BLaER1 treated with 17β-estradiol and CSF1 and Interleukin-3, amounts not matched to agents 10 nM and 100 nM (cell line): ENCODE results near the gene EXOSC10.
"Not testable (repeated sequence)": the region's sequence is repeated elsewhere in the genome, so short reads cannot be mapped to it uniquely, and the experiment has no call there.

Experiments
- H3K27ac ChIP-seq, 11 experiments: shearing (Covaris generic); formaldehyde crosslinking; 2 replicates each; pipeline ENCODE4 v1.8.1; 2022
- H3K27me3 ChIP-seq, 11 experiments: shearing (Covaris generic); formaldehyde crosslinking; 2 replicates each; pipeline ENCODE4 v1.8.1; 2022
- H3K36me3 ChIP-seq, 11 experiments: shearing (Covaris generic); formaldehyde crosslinking; 2 replicates each; pipeline ENCODE4 v1.8.1; 2022
- H3K4me1 ChIP-seq, 10 experiments: shearing (Covaris generic); formaldehyde crosslinking; 2 replicates each; pipeline ENCODE4 v1.8.1; 2022
- H3K4me2 ChIP-seq, 11 experiments: shearing (Covaris generic); formaldehyde crosslinking; 2 replicates each; pipeline ENCODE4 v1.8.1; 2022
- H3K4me3 ChIP-seq, 10 experiments: shearing (Covaris generic); formaldehyde crosslinking; 2 replicates each; pipeline ENCODE4 v1.8.1; 2022
- H3K9ac ChIP-seq, 11 experiments: shearing (Covaris generic); formaldehyde crosslinking; 2 replicates each; pipeline ENCODE4 v1.8.1; 2022
- H3K9me3 ChIP-seq, 11 experiments: shearing (Covaris generic); formaldehyde crosslinking; replicated peaks in 1 of 11; 2 replicates each; pipeline ENCODE4 v1.8.1; 2022
- H4K20me1 ChIP-seq, 11 experiments: shearing (Covaris generic); formaldehyde crosslinking; 2 replicates each; pipeline ENCODE4 v1.8.1; 2022
- Cebpa-rat ChIP-seq, 11 experiments: shearing (Covaris generic); IDR thresholded peaks; 2 replicates each; pipeline ENCODE4 v1.8.1; 2022

EXOSC10 gene

GRCh38 chr1:11124965-11125364, 25.3 kb upstream of the EXOSC10 start:
- Histone ChIP-seq H3K36me3 (peaks cover 98 to 100% (median 100%) of the 10 kb centered on the region in 11 experiments), H3K4me1 (no peaks in the 10 kb centered on the region), H3K27me3 (no peaks in the 10 kb centered on the region), H3K27ac (no peak overlapping the region), H3K4me2 (no peak overlapping the region), H3K4me3 (no peak overlapping the region), H3K9me3 (no peaks in the 10 kb centered on the region), H4K20me1 (peaks cover 0 to 3% (median 0%) of the 10 kb centered on the region in 11 experiments; a peak in 1 of 22 replicates), H3K9ac (no peak overlapping the region)
- no peak for TF ChIP-seq Cebpa-rat (IDR thresholded peaks at IDR 0.05)

- Histone ChIP-seq H3K4me3 (no peak overlapping the region), H4K20me1 (peaks cover 0 to 3% (median 0%) of the 10 kb centered on the region in 11 experiments; a peak in 3 of 22 replicates), H3K27me3 (no peaks in the 10 kb centered on the region), H3K4me2 (no peak overlapping the region), H3K27ac (no peak overlapping the region), H3K36me3 (peaks cover 92 to 100% (median 96%) of the 10 kb centered on the region in 11 experiments), H3K9me3 (no peaks in the 10 kb centered on the region), H3K4me1 (no peaks in the 10 kb centered on the region), H3K9ac (no peak overlapping the region)
- no peak for TF ChIP-seq Cebpa-rat (IDR thresholded peaks at IDR 0.05)
Observed at GRCh38 chr1:11116318-11116717, 16.6 kb upstream of the EXOSC10 start.

DNA sequence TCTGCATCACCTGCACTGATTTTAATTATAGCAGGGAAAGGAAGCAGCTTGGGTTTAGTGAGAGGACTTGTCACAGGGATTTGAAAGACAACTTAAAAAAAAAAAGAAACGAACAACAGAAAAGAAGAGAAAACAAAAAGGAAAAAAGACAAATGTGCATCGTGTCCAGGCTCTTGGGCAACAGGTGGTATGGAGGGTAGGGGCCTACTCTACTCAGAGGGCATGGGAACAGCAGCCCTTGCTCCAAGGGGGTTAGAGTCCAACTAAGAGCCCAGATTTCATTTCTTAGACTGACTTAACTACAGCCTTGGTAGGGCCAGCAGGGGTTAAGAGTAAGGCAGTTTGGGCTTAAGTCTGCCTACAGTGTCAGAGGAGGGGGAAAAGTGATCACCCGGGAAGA, 15.3 kb upstream of the EXOSC10 start:
- Histone ChIP-seq H3K27me3 (no peaks in the 10 kb centered on the region), H3K9ac (no peak overlapping the region), H4K20me1 (peaks cover 0 to 3% (median 0%) of the 10 kb centered on the region in 11 experiments; a peak in 2 of 22 replicates), H3K36me3 (peaks cover 92 to 100% (median 96%) of the 10 kb centered on the region in 11 experiments), H3K9me3 (no peaks in the 10 kb centered on the region), H3K4me2 (no peak overlapping the region), H3K4me3 (no peak overlapping the region), H3K4me1 (no peaks in the 10 kb centered on the region), H3K27ac (no peak overlapping the region)
- TF ChIP-seq Cebpa-rat (IDR thresholded peaks at IDR 0.05) = no peak

DNA sequence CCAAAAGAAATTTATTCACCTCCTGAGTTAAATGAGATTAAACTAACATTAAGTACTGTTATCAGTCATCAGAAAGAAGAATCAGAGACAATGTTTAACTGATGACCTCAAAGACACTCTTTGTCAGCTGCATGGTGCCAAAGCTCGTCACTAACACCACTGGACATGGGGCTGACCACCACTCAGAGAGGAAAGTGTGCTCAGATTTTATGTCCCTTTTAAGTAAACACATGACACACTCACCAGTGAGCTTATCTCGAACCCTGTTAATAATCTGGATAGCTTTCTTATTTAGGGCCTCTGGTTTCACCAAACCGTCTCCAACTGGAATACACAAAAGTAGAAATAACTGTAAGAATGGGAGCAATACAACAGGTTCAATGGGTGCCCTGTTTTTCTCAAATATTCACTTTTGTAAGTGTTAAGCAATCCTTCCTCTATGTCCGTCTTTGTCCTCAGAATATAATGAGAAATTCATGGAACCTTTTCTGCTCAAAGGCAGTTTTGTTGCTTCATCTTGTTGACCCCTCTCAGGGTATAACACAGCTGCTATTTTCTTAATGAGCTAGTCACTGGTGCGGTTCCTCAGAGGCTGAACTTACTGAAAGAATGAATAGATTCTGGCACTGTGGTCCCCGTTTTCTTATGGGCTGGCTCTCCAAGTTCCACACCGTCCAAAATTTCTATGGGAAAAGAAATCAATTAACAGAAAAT, 9.5 kb upstream of the EXOSC10 start:
- no peaks in the 10 kb centered on the region for H3K9me3 ChIP-seq
- no peak for TF ChIP-seq Cebpa-rat (IDR thresholded peaks at IDR 0.05)
- H3K9ac ChIP-seq = no peak overlapping the region
- no peak overlapping the region for H3K27ac ChIP-seq
- no peak overlapping the region for H3K4me2 ChIP-seq
- H3K36me3 ChIP-seq = peaks cover 84 to 92% (median 89%) of the 10 kb centered on the region in 11 experiments
- H3K4me3 ChIP-seq = no peak overlapping the region
- no peaks in the 10 kb centered on the region for H3K4me1 ChIP-seq
- H3K27me3 ChIP-seq = no peaks in the 10 kb centered on the region
- no peaks in the 10 kb centered on the region; a peak in 2 of 22 replicates for H4K20me1 ChIP-seq

DNA sequence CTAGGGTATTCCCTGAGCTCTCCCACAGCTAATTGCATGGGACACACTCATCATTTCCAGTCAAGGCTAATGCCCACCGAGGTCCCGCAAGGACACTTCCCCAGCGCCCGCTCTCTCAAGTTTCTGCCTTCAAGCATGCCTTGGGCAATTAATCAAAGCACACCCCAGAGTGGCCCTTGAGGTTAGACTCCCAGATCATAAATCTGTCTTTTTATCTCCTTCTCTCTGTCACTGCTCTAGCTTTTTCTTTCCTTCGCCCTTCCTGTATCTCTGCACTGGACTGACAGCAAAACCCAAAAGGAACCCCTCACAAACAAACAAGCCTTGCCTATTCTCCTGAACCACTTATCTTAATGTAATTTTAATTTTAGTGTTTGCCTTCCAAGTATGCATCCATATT, 7.9 kb upstream of the EXOSC10 start:
- no peak for TF ChIP-seq Cebpa-rat (IDR thresholded peaks at IDR 0.05)
- Histone ChIP-seq H3K9me3 (no peaks in the 10 kb centered on the region), H3K9ac (peak overlapping the region in 1 of 11 experiments; percentile 4; a peak in 1 of 22 replicates), H3K27ac (no peak overlapping the region), H3K4me3 (no peak overlapping the region), H3K27me3 (no peaks in the 10 kb centered on the region), H3K36me3 (peaks cover 69 to 77% (median 73%) of the 10 kb centered on the region in 11 experiments), H3K4me2 (no peak overlapping the region), H3K4me1 (no peaks in the 10 kb centered on the region), H4K20me1 (no peaks in the 10 kb centered on the region; a peak in 2 of 22 replicates)

DNA sequence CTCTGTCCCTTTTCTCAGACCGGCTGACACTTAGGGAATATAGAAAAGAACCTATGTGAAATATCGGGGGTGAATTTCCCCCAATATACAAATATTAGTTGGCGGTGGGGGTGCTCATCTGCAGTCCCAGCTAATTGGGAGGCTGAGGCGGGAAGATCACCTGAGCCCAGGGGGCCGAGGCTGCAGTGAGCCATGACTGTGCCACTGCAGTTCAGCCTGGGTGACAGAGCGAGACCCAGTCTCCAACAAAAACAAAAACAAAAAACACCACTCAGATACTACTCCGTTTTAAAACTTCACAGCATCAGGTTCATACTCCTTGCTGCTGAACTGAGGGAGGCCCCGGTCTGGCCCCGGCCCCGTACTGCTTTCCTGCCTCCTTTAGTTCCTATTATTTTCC, 5.9 kb upstream of the EXOSC10 start:
- Histone ChIP-seq H4K20me1 (no peaks in the 10 kb centered on the region), H3K4me2 (no peak overlapping the region), H3K9ac (peak overlapping the region in 1 of 11 experiments; percentile 11; a peak in 1 of 22 replicates), H3K27ac (no peak overlapping the region), H3K4me1 (peaks cover 0 to 4% (median under 1%) of the 10 kb centered on the region in 10 experiments; a peak in 9 of 20 replicates), H3K9me3 (no peaks in the 10 kb centered on the region), H3K36me3 (peaks cover 51 to 58% (median 53%) of the 10 kb centered on the region in 11 experiments), H3K27me3 (no peaks in the 10 kb centered on the region), H3K4me3 (no peak overlapping the region)
- TF ChIP-seq Cebpa-rat (IDR thresholded peaks at IDR 0.05) = no peak

DNA sequence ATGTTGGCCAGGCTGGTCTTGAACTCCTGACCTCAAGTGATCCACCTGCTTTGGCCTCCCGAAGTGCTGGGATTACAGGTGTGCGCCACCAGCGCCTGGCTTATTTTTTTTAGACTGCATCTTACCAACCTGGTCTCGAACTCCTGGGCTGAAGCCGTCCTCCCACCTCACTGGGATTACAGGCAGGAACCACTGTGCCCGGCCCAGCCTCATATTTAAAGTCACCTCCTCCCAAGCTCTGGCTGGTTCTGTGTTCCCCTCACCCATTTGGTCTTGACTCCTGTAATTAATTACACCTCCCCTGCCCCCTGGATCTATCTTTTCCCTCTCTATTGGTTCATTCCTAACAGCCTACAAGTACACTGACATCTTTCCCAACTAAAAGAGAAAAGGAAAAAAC, 1.7 kb upstream of the EXOSC10 start:
- Histone ChIP-seq H3K4me3 (no peak overlapping the region), H3K9me3 (no peaks in the 10 kb centered on the region), H3K9ac (no peak overlapping the region), H3K27me3 (no peaks in the 10 kb centered on the region), H3K27ac (no peak overlapping the region), H3K36me3 (peaks cover 26 to 35% (median 29%) of the 10 kb centered on the region in 11 experiments), H3K4me1 (peaks cover 17 to 23% (median 20%) of the 10 kb centered on the region in 10 experiments), H4K20me1 (peaks cover 0 to 14% (median 0%) of the 10 kb centered on the region in 11 experiments; a peak in 4 of 22 replicates), H3K4me2 (no peak overlapping the region)
- TF ChIP-seq Cebpa-rat (IDR thresholded peaks at IDR 0.05) = no peak

DNA sequence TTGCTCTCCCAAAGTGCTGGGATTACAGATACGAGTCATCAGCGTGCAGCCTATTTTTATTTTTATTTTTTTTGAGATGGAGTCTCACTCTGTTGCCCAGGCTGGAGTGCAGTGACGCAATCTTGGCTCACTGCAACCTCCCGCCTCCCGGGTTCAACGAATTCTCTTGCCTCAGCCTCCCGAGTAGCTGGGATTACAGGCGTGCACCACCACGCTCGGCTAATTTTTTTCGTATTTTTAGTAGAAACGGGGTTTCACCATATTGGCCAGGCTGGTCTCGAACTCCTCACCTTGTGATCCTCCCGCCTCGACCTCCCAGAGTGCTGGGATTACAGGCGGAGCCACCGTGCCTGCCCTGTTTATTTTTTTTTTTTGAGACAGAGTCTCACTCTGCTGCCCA, 1.1 kb upstream of the EXOSC10 start:
- peaks cover 17 to 23% (median 20%) of the 10 kb centered on the region in 10 experiments for H3K4me1 ChIP-seq
- not testable (repeated sequence) for H3K4me3 ChIP-seq, H3K27ac ChIP-seq, H3K27me3 ChIP-seq, H3K9ac ChIP-seq, H3K9me3 ChIP-seq
- peak overlapping the region in 5 of 11 experiments; percentile 71 to 91 (median 82); a peak in 5 of 22 replicates for H3K4me2 ChIP-seq
- peaks cover 26 to 35% (median 29%) of the 10 kb centered on the region in 11 experiments for H3K36me3 ChIP-seq
- H4K20me1 ChIP-seq = peaks cover 0 to 14% (median 0%) of the 10 kb centered on the region in 11 experiments; a peak in 4 of 22 replicates
- peak in 1 of 11 experiments; percentile 34; a peak in 1 of 22 replicates for TF ChIP-seq Cebpa-rat (IDR thresholded peaks at IDR 0.05)

DNA sequence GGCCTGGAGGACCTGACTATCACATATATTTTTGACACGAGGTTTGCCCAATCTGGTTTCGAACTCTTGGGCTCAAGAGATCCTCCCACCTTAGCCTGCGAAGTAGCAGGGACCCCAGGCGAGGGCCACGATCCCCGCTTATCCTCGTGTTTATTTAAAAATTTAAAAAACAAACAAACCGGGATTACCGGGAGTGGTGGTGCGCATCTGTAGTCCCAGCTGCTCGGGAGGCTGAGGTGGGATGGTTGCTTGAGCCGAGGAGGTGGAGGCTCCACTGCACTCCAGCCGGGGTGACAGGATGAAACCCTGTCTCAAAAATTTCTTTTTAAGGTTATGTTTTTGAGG, 452 bp upstream of the EXOSC10 start:
- no peaks in the 10 kb centered on the region for H3K27me3 ChIP-seq
- H4K20me1 ChIP-seq = peaks cover 0 to 14% (median 0%) of the 10 kb centered on the region in 11 experiments; a peak in 4 of 22 replicates
- peak overlapping the region; percentile 82 to 100 (median 90) for H3K4me3 ChIP-seq
- H3K4me1 ChIP-seq = peaks cover 17 to 23% (median 20%) of the 10 kb centered on the region in 10 experiments
- H3K9ac ChIP-seq = peak overlapping the region; percentile 92 to 99 (median 96)
- peak overlapping the region; percentile 57 to 91 (median 78) for H3K4me2 ChIP-seq
- no peak for TF ChIP-seq Cebpa-rat (IDR thresholded peaks at IDR 0.05)
- peaks cover 27 to 36% (median 31%) of the 10 kb centered on the region in 11 experiments for H3K36me3 ChIP-seq
- H3K27ac ChIP-seq = peak overlapping the region; percentile 87 to 97 (median 93); a peak in 21 of 22 replicates
- no peaks in the 10 kb centered on the region for H3K9me3 ChIP-seq
